Neural cell (in vitro differentiated cells): ENCODE data around the gene FOSL2. TPM values are rescaled to one million over a fixed set of nuclear protein-coding genes. Genes with fewer than 3 reads are reported as not detected.

Source experiments
- H2AFZ ChIP-seq: fragments of 200-600, 300-800 bp; sonication (generic), shearing (Covaris generic); 2 replicates; pipeline ENCODE4 v1.6.0; 2014; ENCODE audit warnings: low read depth, mild to moderate bottlenecking, antibody characterized with exemption, low read length, moderate library complexity
- H3F3A ChIP-seq: fragments of 200-600 bp; shearing (Covaris generic); 2 replicates; pipeline ENCODE4 v1.6.1; 2016; ENCODE audit warnings: mild to moderate bottlenecking, moderate library complexity, mixed read lengths, antibody characterized with exemption, low read length; ENCODE audit not compliant: insufficient read depth, poor library complexity, severe bottlenecking
- H3K27ac ChIP-seq: fragments of 200-600, 300-800 bp; sonication (generic), shearing (Covaris generic); 2 replicates; pipeline ENCODE4 v1.5.1; 2014; ENCODE audit warnings: mild to moderate bottlenecking, low read length, moderate library complexity
- H3K27me3 ChIP-seq: fragments of 300-800, 200-600 bp; sonication (generic), shearing (Covaris generic); 2 replicates; pipeline ENCODE4 v1.6.0; 2014; ENCODE audit warnings: mild to moderate bottlenecking, low read depth, low read length, moderate library complexity; ENCODE audit not compliant: insufficient read depth
- H3K36me3 ChIP-seq: fragments of 300-800, 200-600 bp; sonication (generic), shearing (Covaris generic); 2 replicates; pipeline ENCODE4 v1.5.1; 2014; ENCODE audit warnings: mild to moderate bottlenecking, antibody characterized with exemption, low read length, moderate library complexity; ENCODE audit not compliant: insufficient read depth
- H3K4me2 ChIP-seq: fragments of 300-800, 200-600 bp; sonication (generic), shearing (Covaris generic); 2 replicates; pipeline ENCODE4 v1.6.0; 2014; ENCODE audit warnings: mild to moderate bottlenecking, low read length
- H3K4me3 ChIP-seq: fragments of 300-800, 200-600 bp; sonication (generic), shearing (Covaris generic); 2 replicates; pipeline ENCODE4 v1.5.1; 2014; ENCODE audit warnings: mild to moderate bottlenecking, low read length, moderate library complexity
- H3K79me2 ChIP-seq: fragments of 200-600 bp; shearing (Covaris generic); replicated peaks from 2 replicates; pipeline ENCODE4 v1.6.0; 2014; ENCODE audit warnings: mild to moderate bottlenecking, low read length, moderate library complexity; ENCODE audit not compliant: insufficient read depth
- H3K9ac ChIP-seq: fragments of 300-800, 200-600 bp; sonication (generic), shearing (Covaris generic); 2 replicates; pipeline ENCODE4 v1.6.1; 2016; ENCODE audit warnings: mild to moderate bottlenecking, low read length, mixed read lengths
- H3K9me2 ChIP-seq: fragments of 200-600 bp; shearing (Covaris generic); 2 replicates; pipeline ENCODE4 v1.6.1; 2016; ENCODE audit warnings: mild to moderate bottlenecking, low read length, mixed read lengths; ENCODE audit not compliant: insufficient read depth
- H3K9me3 ChIP-seq: fragments of 200-600, 300-800 bp; sonication (generic), shearing (Covaris generic); 2 replicates; pipeline ENCODE4 v1.6.1; 2016; ENCODE audit warnings: mild to moderate bottlenecking, mixed run types, low read length, moderate library complexity, mixed read lengths
- H4K20me1 ChIP-seq: fragments of 200-600 bp; shearing (Covaris generic); 2 replicates; pipeline ENCODE4 v1.6.1; 2016; ENCODE audit warnings: mild to moderate bottlenecking, mixed run types; ENCODE audit not compliant: insufficient read depth
- CTCF ChIP-seq: fragments of 450-650 bp; IDR thresholded peaks from 2 replicates; pipeline ENCODE4 v1.5.1; 2014; ENCODE audit warnings: antibody characterized with exemption, mild to moderate bottlenecking, moderate library complexity; ENCODE audit not compliant: poor library complexity, severe bottlenecking
- EP300 ChIP-seq: fragments of 450-650 bp; conservative IDR thresholded peaks from 2 replicates; pipeline ENCODE4 v1.6.1; 2014; ENCODE audit warnings: antibody characterized with exemption, mild to moderate bottlenecking, moderate library complexity; ENCODE audit not compliant: poor library complexity, severe bottlenecking
- EZH2 ChIP-seq: fragments of 200-600, 300-800 bp; shearing (Covaris generic), sonication (generic); IDR thresholded peaks from 2 replicates; pipeline ENCODE4 v1.6.1; 2014; ENCODE audit warnings: antibody characterized with exemption, low read length, borderline replicate concordance, mild to moderate bottlenecking; ENCODE audit not compliant: insufficient read depth, poor library complexity, severe bottlenecking
- MXI1 ChIP-seq: fragments of 450-650 bp; conservative IDR thresholded peaks from 2 replicates; pipeline ENCODE4 v1.6.1; 2014; ENCODE audit warnings: antibody characterized with exemption, mild to moderate bottlenecking; ENCODE audit not compliant: poor library complexity, severe bottlenecking
- POLR2AphosphoS5 ChIP-seq: IDR thresholded peaks from 2 replicates; pipeline ENCODE4 v1.6.1; 2012
- RAD21 ChIP-seq: fragments of 450-650 bp; conservative IDR thresholded peaks from 2 replicates; pipeline ENCODE4 v1.6.1; 2014; ENCODE audit warnings: antibody characterized with exemption, mild to moderate bottlenecking, moderate library complexity
- REST ChIP-seq: IDR thresholded peaks from 2 replicates; pipeline ENCODE4 v1.6.1; 2012; ENCODE audit warnings: borderline replicate concordance
- SMC3 ChIP-seq: fragments of 450-650 bp; conservative IDR thresholded peaks from 2 replicates; pipeline ENCODE4 v1.6.1; 2014; ENCODE audit warnings: antibody characterized with exemption, mild to moderate bottlenecking, moderate library complexity; ENCODE audit not compliant: poor library complexity
- TAF1 ChIP-seq: IDR thresholded peaks from 2 replicates; pipeline ENCODE4 v1.6.1; 2012; ENCODE audit warnings: low read depth
- polyA plus RNA-seq: library from polyadenylated mRNA; depleted of rRNA; stranded (reverse); fragments of >200 nt; gene quantifications from 2 replicates; pipeline ENCODE4 v1.2.3, GENCODE V29; 2014

Gene FOSL2
- polyA plus RNA-seq, 1 donor from 2014 or later, result 2.8 TPM

- no peaks in the 10 kb centered on the region for H3K9me3 ChIP-seq
- no peaks in the 10 kb centered on the region for H3K27me3 ChIP-seq
- H3K27ac ChIP-seq, result no peak overlapping the region
- H2AFZ ChIP-seq, result no peak overlapping the region
- H3F3A ChIP-seq, result no peaks in the 10 kb centered on the region
- H3K79me2 ChIP-seq, result no peaks in the 10 kb centered on the region
- H3K9ac ChIP-seq, result no peak overlapping the region
- no peaks in the 10 kb centered on the region for H3K36me3 ChIP-seq
- no peak overlapping the region for H3K4me2 ChIP-seq
- H3K9me2 ChIP-seq, result no peaks in the 10 kb centered on the region
- no peaks in the 10 kb centered on the region for H4K20me1 ChIP-seq
- H3K4me3 ChIP-seq, result no peak overlapping the region
- TF ChIP-seq EZH2, result no peak
- no peak for TF ChIP-seq SMC3
- no peak for TF ChIP-seq EP300
- no peak for TF ChIP-seq RAD21
- no peak for TF ChIP-seq TAF1
- no peak for TF ChIP-seq POLR2AphosphoS5
- no peak for TF ChIP-seq CTCF
- no peak for TF ChIP-seq REST
- TF ChIP-seq MXI1, result no peak
Measured at GRCh38 chr2:28412625-28413151, 20.0 kb downstream of the FOSL2 start.

- Histone ChIP-seq H3K9ac (no peak overlapping the region), H3K4me3 (no peak overlapping the region), H3K27me3 (no peaks in the 10 kb centered on the region), H3F3A (no peaks in the 10 kb centered on the region), H3K4me2 (no peak overlapping the region), H3K36me3 (no peaks in the 10 kb centered on the region), H2AFZ (no peak overlapping the region), H3K79me2 (no peaks in the 10 kb centered on the region), H3K9me2 (no peaks in the 10 kb centered on the region), H3K9me3 (no peaks in the 10 kb centered on the region), H3K27ac (no peak overlapping the region), H4K20me1 (no peaks in the 10 kb centered on the region)
- no peak for TF ChIP-seq REST
- no peak for TF ChIP-seq POLR2AphosphoS5
- no peak for TF ChIP-seq SMC3
- no peak for TF ChIP-seq RAD21
- TF ChIP-seq TAF1, result no peak
- no peak for TF ChIP-seq EZH2
- no peak for TF ChIP-seq CTCF
- no peak for TF ChIP-seq MXI1
- TF ChIP-seq EP300, result no peak
Measured at GRCh38 chr2:28413152-28413898, 20.7 kb downstream of the FOSL2 start.
